GM18858 (cell line): ENCODE data around the gene CSH1.
"Not testable (repeated sequence)": the region's sequence is repeated elsewhere in the genome, so short reads cannot be mapped to it uniquely, and the experiment has no call there.

Source experiments
- ATAC-seq: cut with Tn5 transposase; IDR thresholded peaks from one replicate; pipeline ENCODE4 v1.9.1; 2021; ENCODE audit not compliant: unreplicated experiment

CSH1 gene

DNA sequence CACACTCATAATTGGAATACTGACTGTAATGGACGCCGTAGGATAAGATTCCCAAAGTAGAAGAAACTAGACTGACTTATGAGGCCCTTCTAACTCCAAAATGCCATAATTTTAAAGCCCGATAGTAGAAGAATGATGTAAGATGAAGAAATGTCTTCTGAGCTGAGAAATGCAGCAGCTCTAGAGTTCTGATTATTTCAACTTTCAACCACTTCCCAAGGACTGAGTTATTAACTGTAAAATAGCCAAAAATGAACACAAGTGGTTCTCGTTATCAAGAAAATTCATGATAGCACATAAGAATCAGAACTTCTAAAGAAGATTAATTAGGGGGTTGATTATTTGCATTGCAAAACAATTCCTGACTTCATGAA lies 26.1 kb downstream of the CSH1 start:
- ATAC-seq = not testable (repeated sequence)

- ATAC-seq = not testable (repeated sequence)
Measured at GRCh38 chr17:63869491-63870291, 26.7 kb downstream of the CSH1 start.

DNA sequence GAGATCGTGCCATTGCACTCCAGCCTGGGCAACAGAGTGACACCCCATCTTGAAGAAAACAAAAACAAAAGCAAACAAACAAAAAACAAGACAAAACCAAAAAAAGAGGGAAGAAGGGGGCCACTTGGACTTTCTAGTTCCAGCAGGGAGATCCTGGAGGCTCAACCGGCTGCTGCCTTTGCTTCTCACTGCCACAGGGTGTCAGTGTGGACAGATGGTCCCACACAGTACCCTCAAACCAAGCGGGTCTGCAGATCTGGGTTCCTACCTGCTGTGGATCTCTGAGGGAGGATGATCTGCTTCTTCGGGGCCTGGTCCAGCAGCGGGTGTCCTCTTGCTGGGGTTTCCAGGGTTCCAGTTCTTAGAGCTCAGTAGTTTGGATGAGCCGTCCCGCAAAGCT lies 29.7 kb downstream of the CSH1 start:
- ATAC-seq = not testable (repeated sequence)

- ATAC-seq = no peak
Measured at GRCh38 chr17:63859257-63859656, 37.1 kb downstream of the CSH1 start.

GRCh38 chr17:63856425-63856824 lies 39.9 kb downstream of the CSH1 start:
- ATAC-seq = not testable (repeated sequence)

DNA sequence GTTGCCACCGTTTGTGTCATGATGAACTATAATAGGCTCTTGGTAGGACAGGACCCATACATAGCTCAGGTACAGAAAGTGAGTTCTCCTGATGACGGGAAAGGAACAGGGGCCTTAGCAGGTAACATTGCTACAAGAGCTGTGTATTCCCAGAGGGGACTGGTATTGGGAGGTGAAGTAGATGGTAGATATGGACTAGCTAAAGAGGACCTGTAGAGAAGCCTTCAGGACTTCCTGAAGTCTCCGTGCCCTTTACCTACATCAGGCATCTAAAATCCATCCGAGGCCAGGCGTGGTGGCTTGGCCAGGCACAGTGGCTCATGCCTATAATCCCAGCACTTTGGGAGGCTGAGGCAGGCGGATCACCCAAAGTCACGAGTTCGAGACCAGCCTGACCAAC lies 41.2 kb downstream of the CSH1 start:
- no peak for ATAC-seq

- ATAC-seq = no peak
Measured at GRCh38 chr17:63854709-63855108, 41.7 kb downstream of the CSH1 start.

- no peak for ATAC-seq
Measured at GRCh38 chr17:63853260-63853659, 43.1 kb downstream of the CSH1 start.

DNA sequence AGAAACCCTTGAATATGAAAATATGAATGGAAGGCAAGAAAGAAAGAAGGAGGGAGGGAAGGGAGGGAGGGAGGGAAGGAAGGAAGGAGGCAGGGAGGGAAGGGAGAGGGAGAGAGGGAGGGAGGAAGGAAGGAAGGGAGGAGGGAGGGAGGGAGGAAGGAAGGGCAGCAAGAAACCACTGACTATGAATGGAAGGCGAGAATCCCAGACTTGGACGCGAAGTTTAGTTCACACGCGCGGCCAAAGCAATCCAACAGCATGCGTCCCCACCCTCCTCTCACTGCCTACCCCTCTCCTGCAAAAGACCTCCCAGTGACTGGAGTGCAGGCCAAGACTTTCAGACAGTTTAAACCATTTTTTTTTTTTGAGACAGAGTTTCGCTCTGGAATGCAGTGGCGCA lies 46.0 kb downstream of the CSH1 start:
- no peak for ATAC-seq

GRCh38 chr17:63848834-63849689 lies 47.3 kb downstream of the CSH1 start:
- no peak for ATAC-seq

- ATAC-seq = no peak
Measured at GRCh38 chr17:63847525-63848249, 48.7 kb downstream of the CSH1 start.

GRCh38 chr17:63845509-63845908 lies 50.9 kb downstream of the CSH1 start:
- no peak for ATAC-seq
